Measurements from ENCODE around the gene ACD.

Gene ACD

GRCh38 chr16:67675579-67675935 lies 15.5 kb upstream of the ACD start:
- no peak for DNase-seq

GRCh38 chr16:67674851-67675578 lies 15.0 kb upstream of the ACD start:
- DNase-seq: no peak

- peak; percentile 42 for DNase-seq
Observed at GRCh38 chr16:67673712-67674580, 13.9 kb upstream of the ACD start.

- DNase-seq: peak; percentile 46
Observed at GRCh38 chr16:67672739-67673662, 12.9 kb upstream of the ACD start.

GRCh38 chr16:67672306-67672705 lies 12.2 kb upstream of the ACD start:
- DNase-seq: no peak

- no peak for DNase-seq
Observed at GRCh38 chr16:67669499-67670101, 9.5 kb upstream of the ACD start.

GRCh38 chr16:67668495-67669157 lies 8.6 kb upstream of the ACD start:
- no peak for DNase-seq

GRCh38 chr16:67667817-67668494 lies 7.9 kb upstream of the ACD start:
- peak; percentile 91 for DNase-seq

- DNase-seq: no peak
Observed at GRCh38 chr16:67667453-67667816, 7.4 kb upstream of the ACD start.

GRCh38 chr16:67666559-67667452 lies 6.7 kb upstream of the ACD start, which contains the start of the genes C16orf86 and ENKD1:
C16orf86 (plus strand) TSS chr16:67666814; CDS start chr16:67666971, 157 bp downstream.
ENKD1 (minus strand) TSS chr16:67666750; CDS start chr16:67666442, 308 bp downstream.
- DNase-seq: peak; percentile 78

- DNase-seq: peak; percentile 31
Observed at GRCh38 chr16:67666032-67666551, 6.0 kb upstream of the ACD start.

GRCh38 chr16:67665598-67665997 lies 5.5 kb upstream of the ACD start:
- DNase-seq: no peak

GRCh38 chr16:67664871-67665270 lies 4.8 kb upstream of the ACD start:
- DNase-seq: no peak

GRCh38 chr16:67664258-67664657 lies 4.2 kb upstream of the ACD start:
- DNase-seq: no peak

- no peak for DNase-seq
Observed at GRCh38 chr16:67663877-67664222, 3.8 kb upstream of the ACD start.

GRCh38 chr16:67663151-67663876 lies 3.3 kb upstream of the ACD start:
- no peak for DNase-seq

- DNase-seq: no peak
Observed at GRCh38 chr16:67662653-67663010, 2.6 kb upstream of the ACD start.

GRCh38 chr16:67661886-67662652 lies 2.0 kb upstream of the ACD start:
- DNase-seq: no peak

Data from NCI-H1092 (cell line).